ENCODE data around the gene PLA2G4E. TPM values are rescaled to one million over a fixed set of nuclear protein-coding genes. Genes with fewer than 3 reads are reported as not detected.

Gene PLA2G4E
- total RNA-seq, 2 donors from 2014 or later: not detected

DNA sequence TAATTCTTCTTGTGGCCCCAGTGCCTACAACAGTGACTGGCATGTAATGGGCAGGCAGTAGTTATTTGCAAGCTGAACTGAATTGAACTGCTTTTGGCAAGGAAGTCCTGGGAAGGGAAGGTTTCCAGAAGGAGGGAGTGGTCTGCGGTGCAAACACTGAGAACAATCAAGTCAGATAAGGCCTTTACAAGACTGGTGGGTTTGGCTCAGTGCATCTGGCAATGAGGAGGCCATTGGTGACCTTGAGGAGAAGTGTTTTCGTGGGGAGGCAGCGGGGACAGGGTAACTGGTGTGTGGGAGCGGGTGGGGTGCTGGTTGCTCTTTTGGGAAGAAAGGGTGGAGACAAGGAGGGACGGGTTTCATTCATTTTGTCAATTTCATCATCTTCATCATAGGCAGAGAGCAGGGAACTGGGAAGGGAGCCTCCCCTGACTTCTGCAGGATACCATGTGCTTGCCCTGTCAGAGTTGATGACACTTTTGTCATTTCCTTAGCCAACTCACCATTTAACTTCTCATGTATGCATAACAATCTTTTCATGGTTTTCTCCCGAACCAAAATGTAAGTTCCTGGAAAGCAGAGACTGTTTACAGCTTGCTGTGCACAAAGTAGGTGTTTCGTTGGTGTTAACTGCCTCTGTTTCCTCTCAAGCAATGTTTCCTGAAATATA is 40.1 kb downstream of the PLA2G4E start:
- Mint-ChIP-seq H3K36me3 (ENCODE audit: insufficient read depth in 2 of 2) (no peaks in the 10 kb centered on the region), H3K27ac (no peak overlapping the region), H3K4me1 (ENCODE audit: low read depth) (peaks cover 13% of the 10 kb centered on the region), H3K9me3 (no peaks in the 10 kb centered on the region), H3K27me3 (ENCODE audit: low read depth) (peaks cover 15% of the 10 kb centered on the region), H3K4me3 (peak overlapping the region in 1 of 2 donors; percentile 21)
- DNase-seq: no peak
- peak in 1 of 2 donors; percentile 73 for ATAC-seq (replicated peaks in 1 of 2)

DNA sequence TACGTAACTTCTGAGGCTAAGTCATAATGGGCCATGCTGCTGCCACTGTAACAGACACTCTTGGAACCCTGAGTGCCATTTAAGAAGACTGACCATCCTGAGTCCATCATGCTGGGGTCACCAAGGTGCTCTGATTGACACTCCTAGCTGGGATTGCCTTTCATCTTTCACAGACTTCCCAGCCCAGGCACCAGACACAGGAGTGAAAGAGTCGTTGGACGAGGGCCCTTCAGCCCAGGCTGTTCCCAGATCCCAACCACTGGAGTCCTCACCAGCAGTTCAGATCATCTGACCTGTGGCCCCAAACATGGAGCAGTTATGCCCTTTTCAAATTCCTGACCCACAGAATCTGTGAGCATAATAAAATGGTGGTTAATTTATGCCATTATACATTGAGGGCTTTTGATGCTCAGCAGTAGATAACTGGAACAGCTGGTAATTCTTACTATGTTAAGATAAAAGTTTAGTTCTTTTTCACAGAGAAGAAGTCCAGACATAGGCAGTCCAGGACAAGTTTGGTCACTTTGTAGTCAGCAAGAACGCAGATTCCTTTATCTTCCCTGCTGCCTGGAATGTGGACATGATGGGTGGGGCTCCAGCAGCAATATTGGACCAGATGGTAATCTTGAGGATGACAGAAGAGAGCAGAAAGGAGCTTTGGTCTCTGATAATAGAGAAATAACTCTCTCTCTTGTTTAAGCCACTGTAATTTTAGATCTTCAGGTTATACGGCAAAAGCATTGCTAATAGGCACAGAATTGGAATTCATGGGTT is 41.2 kb downstream of the PLA2G4E start:
- ATAC-seq (replicated peaks in 1 of 2): no peak
- Mint-ChIP-seq H3K4me1 (ENCODE audit: low read depth) (peaks cover 13% of the 10 kb centered on the region), H3K9me3 (no peaks in the 10 kb centered on the region), H3K36me3 (ENCODE audit: insufficient read depth in 2 of 2) (no peaks in the 10 kb centered on the region), H3K27ac (no peak overlapping the region), H3K4me3 (no peak overlapping the region), H3K27me3 (ENCODE audit: low read depth) (peaks cover 26% of the 10 kb centered on the region)
- no peak for DNase-seq

DNA sequence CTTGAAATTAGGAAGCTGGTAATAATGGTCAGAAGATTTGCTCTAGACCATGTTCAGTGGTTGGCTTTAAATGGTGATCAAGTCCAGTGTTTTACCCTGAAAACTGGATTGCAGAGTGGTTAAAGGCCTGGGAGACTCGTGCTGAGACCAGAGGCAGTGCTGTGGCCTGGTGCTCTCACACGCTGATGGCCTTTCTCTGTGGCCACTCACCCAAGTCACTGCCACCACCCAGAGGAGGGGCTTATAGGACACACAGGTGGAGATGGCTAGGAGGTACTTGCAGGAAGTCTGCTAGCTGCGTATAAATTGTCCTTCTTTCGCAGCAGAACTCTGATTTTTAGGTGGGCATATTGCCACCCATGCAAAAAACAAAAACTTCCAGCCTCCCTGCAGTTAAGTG is 42.3 kb downstream of the PLA2G4E start:
- DNase-seq (no peak), ATAC-seq (replicated peaks in 1 of 2) (no peak)
- H3K36me3 Mint-ChIP-seq (ENCODE audit: insufficient read depth in 2 of 2): no peaks in the 10 kb centered on the region
- H3K27ac Mint-ChIP-seq: no peak overlapping the region
- H3K27me3 Mint-ChIP-seq (ENCODE audit: low read depth): peaks cover 37% of the 10 kb centered on the region
- H3K4me1 Mint-ChIP-seq (ENCODE audit: low read depth): peaks cover 13% of the 10 kb centered on the region
- no peak overlapping the region for H3K4me3 Mint-ChIP-seq
- no peaks in the 10 kb centered on the region for H3K9me3 Mint-ChIP-seq

DNA sequence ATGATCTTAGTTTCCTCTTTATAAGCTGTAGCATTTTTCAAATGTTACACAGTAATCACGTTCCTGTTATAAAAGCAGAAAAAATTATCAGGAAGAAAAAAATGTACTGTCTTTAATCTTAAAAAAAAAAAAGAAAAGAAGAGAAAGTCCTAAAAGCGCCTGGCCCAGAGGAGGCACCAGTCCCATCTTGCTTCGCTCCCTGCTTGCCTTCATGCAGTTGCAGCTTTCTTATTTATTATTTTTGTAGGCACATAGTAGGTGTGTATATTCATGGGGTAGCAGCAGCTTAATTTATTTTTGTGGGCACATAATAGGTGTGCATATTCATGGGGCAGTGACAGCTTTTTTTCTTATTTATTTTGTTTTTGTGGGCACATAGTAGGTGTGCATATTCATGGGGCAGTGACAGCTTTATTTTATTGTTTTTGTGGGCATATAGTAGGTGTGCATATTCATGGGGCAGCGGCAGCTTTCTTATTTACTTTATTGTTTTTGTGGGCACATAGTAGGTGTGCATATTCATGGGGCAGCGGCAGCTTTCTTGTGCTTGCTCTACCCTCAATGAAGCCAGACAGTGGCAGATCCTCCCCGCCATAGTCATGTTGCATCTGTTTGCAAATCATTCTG is 43.0 kb downstream of the PLA2G4E start:
- ATAC-seq (replicated peaks in 1 of 2) (no peak), DNase-seq (no peak)
- Mint-ChIP-seq H3K27me3 (ENCODE audit: low read depth) (peaks cover 37% of the 10 kb centered on the region), H3K36me3 (ENCODE audit: insufficient read depth in 2 of 2) (no peaks in the 10 kb centered on the region), H3K4me3 (no peak overlapping the region), H3K9me3 (no peaks in the 10 kb centered on the region), H3K27ac (no peak overlapping the region), H3K4me1 (ENCODE audit: low read depth) (peaks cover 19% of the 10 kb centered on the region)

DNA sequence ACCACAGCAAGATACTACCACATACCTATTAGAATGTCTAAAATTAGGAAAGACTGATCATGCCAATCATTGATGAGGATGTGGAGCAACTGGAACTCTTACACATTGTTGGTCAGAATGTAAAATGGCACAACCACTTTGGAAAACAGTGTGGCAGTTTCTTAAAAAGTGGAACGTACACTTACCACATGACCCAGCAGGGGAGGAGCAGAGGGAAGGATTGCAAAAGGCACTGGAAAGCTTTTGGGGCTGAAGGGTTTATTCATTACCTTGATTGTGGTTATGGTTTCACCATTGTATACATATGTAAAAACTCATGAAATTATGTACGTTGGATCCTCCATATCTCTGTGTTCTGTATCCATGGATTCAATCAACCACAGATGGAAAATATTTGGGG is 45.2 kb downstream of the PLA2G4E start:
- Mint-ChIP-seq H3K4me1 (ENCODE audit: low read depth) (peaks cover 18% of the 10 kb centered on the region), H3K36me3 (ENCODE audit: insufficient read depth in 2 of 2) (no peaks in the 10 kb centered on the region), H3K27ac (no peak overlapping the region), H3K4me3 (no peak overlapping the region), H3K27me3 (ENCODE audit: low read depth) (peaks cover 37% of the 10 kb centered on the region), H3K9me3 (no peaks in the 10 kb centered on the region)
- ATAC-seq (replicated peaks in 1 of 2): no peak
- no peak for DNase-seq

DNA sequence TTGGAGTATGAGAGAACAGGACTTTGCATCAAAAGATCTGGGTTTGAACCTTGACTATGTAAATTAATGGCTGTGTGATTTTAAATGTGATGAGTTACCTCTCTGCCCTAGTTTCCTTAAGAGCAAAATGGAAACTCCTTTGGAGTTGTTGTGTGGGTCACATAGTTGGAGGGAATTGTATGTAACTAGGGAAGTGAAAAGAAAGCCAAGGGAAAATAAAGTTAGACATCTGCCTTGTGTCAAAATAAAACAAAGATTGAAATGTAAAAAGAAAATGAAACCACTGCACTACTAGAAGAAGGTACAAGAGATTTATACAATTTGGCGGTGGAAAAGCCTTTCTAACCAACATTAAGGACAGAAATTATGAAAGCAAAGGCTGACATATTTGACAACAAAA is 46.8 kb downstream of the PLA2G4E start:
- Mint-ChIP-seq H3K27ac (peak overlapping the region; percentile 2), H3K27me3 (ENCODE audit: low read depth) (peaks cover 37% of the 10 kb centered on the region)
- ATAC-seq (replicated peaks in 1 of 2): no peak

DNA sequence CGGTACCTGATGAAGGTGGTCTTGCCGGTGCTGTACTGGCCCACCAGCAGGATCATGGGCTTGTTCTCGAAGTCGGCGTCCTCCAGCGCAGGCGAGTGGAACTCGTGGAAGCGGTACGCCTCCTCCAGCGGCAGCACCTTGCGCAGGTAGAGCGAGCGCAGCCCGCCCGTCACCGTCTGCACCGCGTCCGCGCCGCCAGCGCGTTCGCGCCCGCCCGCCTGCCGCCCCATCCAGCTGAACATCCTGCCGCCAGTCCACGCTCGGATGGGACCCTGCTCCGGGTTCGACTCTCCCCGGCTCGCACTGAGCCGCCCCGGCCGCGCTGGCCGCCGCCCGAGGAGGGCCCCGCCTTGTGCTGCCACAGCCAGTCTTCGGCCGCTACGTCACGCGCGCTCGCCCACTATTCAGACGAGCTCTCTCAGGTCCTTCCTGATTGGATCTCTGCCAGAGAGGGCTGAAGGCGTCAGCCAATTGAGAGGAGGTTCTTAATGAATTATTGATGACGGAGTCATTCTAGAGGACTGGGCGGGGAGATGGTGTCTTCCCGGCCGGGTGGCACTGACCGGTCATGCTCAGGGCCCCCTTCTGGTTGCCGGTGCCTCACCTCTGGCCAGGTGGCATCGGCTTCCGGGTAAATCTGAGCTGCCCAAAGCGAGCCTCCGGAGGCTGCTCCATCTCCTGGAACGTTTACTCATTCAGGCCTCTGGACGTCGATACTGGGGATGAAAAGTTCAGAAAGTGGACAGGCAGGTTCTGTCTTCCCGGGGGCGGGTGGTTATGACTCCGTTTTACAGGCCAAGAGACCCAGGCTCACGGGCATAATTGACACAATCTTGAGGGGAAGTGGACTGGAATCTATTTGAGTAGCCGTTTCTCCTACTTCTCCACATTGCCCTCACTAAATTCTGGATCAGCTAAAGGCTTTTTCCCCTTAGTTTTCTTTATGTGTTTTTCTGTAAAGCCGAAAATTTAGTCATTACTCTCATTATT is 48.3 kb downstream of the PLA2G4E start, which contains the start of gene EHD4:
TSS of gene EHD4 (minus strand) at position 305 of the 990 bp plus-strand sequence. CDS start at position 242, 63 bp downstream.
- Mint-ChIP-seq H3K4me1 (ENCODE audit: low read depth) (peaks cover 47% of the 10 kb centered on the region), H3K27ac (peak within 1 kb of the TSS; percentile 99), H3K27me3 (ENCODE audit: low read depth) (peaks cover 36% of the 10 kb centered on the region), H3K9me3 (no peaks in the 10 kb centered on the region), H3K4me3 (peak within 1 kb of the TSS; percentile 91 to 98), H3K36me3 (ENCODE audit: insufficient read depth in 2 of 2) (peaks cover 0 to 3% of the 10 kb centered on the region in 2 donors)
- peak; percentile 83 to 87 for ATAC-seq (replicated peaks in 1 of 2)
- DNase-seq: peak; percentile 97 to 98

More for the DNA sequence above, 46.8 kb downstream of the PLA2G4E start:
- Mint-ChIP-seq H3K4me1 (ENCODE audit: low read depth) (peaks cover 32% of the 10 kb centered on the region), H3K9me3 (no peaks in the 10 kb centered on the region), H3K4me3 (peak overlapping the region in 1 of 2 donors; percentile 96), H3K36me3 (ENCODE audit: insufficient read depth in 2 of 2) (no peaks in the 10 kb centered on the region)
- no peak for DNase-seq

DNA sequence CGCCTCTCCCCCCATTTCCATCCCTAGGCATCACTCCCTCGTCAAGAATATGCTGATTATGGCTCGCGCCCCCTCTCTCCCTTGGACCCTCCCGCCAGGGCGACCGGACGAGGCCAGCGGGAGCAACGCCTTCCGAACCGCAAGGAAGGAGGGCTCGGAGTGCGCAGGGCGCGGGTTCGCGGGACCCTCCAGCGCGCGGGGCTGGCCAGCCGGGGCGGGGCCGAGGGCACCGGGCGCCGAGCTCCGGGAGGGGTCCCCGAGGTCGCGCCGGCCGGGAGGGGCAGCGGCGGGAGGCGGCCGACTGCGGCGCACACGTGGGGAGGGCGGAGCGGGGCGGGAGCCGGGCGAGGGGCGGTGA is 49.0 kb downstream of the PLA2G4E start:
- peak overlapping the region; percentile 99 for H3K27ac Mint-ChIP-seq
- ATAC-seq (replicated peaks in 1 of 2) (peak; percentile 36 to 41), DNase-seq (peak in 1 of 2 donors; percentile 67)
- H3K4me3 Mint-ChIP-seq: peak overlapping the region; percentile 91 to 98
- H3K4me1 Mint-ChIP-seq (ENCODE audit: low read depth): peaks cover 52% of the 10 kb centered on the region
- H3K9me3 Mint-ChIP-seq: no peaks in the 10 kb centered on the region
- H3K36me3 Mint-ChIP-seq (ENCODE audit: insufficient read depth in 2 of 2): peaks cover 0 to 3% of the 10 kb centered on the region in 2 donors
- H3K27me3 Mint-ChIP-seq (ENCODE audit: low read depth): peaks cover 29% of the 10 kb centered on the region

DNA sequence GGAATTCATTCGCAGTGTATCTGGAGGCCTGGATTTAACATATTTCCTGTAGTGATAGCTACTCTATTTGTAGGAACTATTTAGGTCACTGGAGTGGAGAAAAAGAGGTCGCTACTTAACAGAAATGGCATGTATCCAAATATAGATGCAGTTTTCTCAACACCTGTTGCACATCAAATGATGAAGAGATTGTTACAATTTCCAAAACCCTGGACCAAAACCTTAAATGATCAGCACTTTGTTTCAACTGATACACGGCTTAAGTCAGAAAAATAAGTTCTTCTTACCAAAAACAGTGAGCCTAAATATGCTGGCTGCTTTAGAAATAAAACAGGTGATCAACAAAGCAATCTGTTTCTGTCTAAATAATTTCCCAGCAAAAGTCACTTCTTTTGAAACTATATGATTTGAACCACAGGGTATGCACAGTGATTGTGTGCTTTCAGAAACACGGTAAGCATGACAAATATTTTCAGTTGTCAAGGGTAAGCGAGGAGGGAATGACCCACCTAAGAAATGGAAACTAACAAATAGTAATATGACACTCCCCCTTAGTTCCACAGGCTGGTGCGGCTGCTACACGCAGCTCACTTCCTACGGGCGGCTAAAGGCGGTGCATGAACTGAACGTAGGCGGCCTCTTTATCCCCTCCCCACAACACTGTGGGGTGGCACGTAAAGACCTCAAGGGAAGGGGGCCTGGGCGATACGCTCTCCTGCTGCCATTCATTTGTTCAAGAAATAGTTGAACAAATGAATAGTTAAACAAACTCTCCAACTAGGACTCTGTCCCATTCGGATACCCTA is 49.5 kb downstream of the PLA2G4E start:
- H3K9me3 Mint-ChIP-seq: no peaks in the 10 kb centered on the region
- DNase-seq: peak; percentile 78 to 89
- peaks cover 57% of the 10 kb centered on the region for H3K4me1 Mint-ChIP-seq (ENCODE audit: low read depth)
- H3K36me3 Mint-ChIP-seq (ENCODE audit: insufficient read depth in 2 of 2): peaks cover 0 to 3% of the 10 kb centered on the region in 2 donors
- peak; percentile 67 to 78 for ATAC-seq (replicated peaks in 1 of 2)
- H3K4me3 Mint-ChIP-seq: peak overlapping the region; percentile 86 to 98
- peaks cover 23% of the 10 kb centered on the region for H3K27me3 Mint-ChIP-seq (ENCODE audit: low read depth)
- H3K27ac Mint-ChIP-seq: peak overlapping the region; percentile 99

DNA sequence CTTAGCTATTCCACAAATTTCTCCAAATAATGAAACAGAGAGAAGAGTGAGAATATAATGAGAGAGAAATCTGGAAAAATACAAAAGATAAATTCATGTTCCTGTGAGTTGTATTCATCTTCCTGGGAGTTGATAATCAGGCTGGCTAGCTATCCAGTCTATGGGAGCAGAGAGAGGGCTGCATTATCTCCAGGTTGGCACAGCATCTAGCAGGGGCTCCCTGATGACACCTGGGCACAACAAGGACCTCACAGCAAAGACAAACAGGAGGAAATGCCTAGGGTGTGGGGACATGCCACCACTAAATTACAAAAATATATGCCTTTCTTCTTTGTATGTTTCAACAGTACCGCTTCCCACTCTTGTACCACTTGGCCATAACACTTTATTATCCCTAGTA is 50.4 kb downstream of the PLA2G4E start:
- peak overlapping the region; percentile 86 to 98 for H3K4me3 Mint-ChIP-seq
- peaks cover 62% of the 10 kb centered on the region for H3K4me1 Mint-ChIP-seq (ENCODE audit: low read depth)
- peaks cover 3% of the 10 kb centered on the region in 2 donors for H3K36me3 Mint-ChIP-seq (ENCODE audit: insufficient read depth in 2 of 2)
- H3K27ac Mint-ChIP-seq: peak overlapping the region; percentile 99
- H3K27me3 Mint-ChIP-seq (ENCODE audit: low read depth): peaks cover 18% of the 10 kb centered on the region
- no peak for DNase-seq
- ATAC-seq (replicated peaks in 1 of 2): no peak
- H3K9me3 Mint-ChIP-seq: no peaks in the 10 kb centered on the region

DNA sequence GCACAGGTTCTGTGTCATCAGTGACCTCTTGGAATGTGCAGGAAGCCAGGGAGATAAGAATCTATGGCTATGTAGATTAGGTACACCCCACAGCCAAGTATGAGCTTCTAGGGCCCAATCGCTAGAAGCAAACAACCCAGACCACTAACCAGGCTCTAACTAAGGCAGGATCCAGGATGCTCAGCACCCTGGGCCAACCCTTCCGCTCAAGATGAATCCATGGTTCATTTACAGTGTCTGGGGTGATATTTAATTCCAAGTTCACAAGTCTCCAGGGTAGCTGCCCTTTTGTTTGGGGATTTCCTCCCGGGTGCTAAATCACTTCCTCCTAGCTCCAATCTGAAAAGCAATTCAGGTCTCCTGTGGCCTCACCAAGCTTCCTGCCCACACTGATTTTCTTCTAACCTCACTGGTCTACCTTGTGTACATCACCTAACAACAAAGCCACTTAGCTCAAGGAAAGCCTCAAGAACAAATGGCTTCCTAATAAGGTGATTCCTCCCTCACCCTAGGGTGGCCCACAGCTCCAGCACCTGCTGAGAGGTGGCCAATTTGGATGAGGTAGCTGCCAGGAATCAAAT is 50.9 kb downstream of the PLA2G4E start:
- peak; percentile 49 to 56 for DNase-seq
- H3K36me3 Mint-ChIP-seq (ENCODE audit: insufficient read depth in 2 of 2): peaks cover 3% of the 10 kb centered on the region in 2 donors
- no peaks in the 10 kb centered on the region for H3K9me3 Mint-ChIP-seq
- H3K27me3 Mint-ChIP-seq (ENCODE audit: low read depth): peaks cover 13% of the 10 kb centered on the region
- peaks cover 62% of the 10 kb centered on the region for H3K4me1 Mint-ChIP-seq (ENCODE audit: low read depth)
- H3K4me3 Mint-ChIP-seq: peak overlapping the region; percentile 86 to 98
- ATAC-seq (replicated peaks in 1 of 2): no peak
- H3K27ac Mint-ChIP-seq: peak overlapping the region; percentile 99

All from activated T-cell treated with anti-CD3 and anti-CD28 coated beads, Interleukin-2, amount 50 U/mL, for 72 hours (primary cell).